Loucy (cell line): ENCODE measurements around the gene GADL1.

Source experiments
- H2AFZ ChIP-seq: fragments of 200-600 bp; sonication (generic); 2 replicates; pipeline ENCODE4 v1.6.0; 2016; ENCODE audit warnings: antibody characterized with exemption, mild to moderate bottlenecking, low read length, moderate library complexity
- H3F3A ChIP-seq: fragments of 200-600 bp; 2 replicates; pipeline ENCODE4 v1.6.0; 2016; ENCODE audit warnings: antibody characterized with exemption, low read depth, mild to moderate bottlenecking
- H3K27me3 ChIP-seq: fragments of 200-600 bp; sonication (generic); 2 replicates; pipeline ENCODE4 v1.6.1; 2014; ENCODE audit warnings: low read length, mild to moderate bottlenecking; ENCODE audit not compliant: insufficient read depth, poor library complexity, severe bottlenecking
- H3K36me3 ChIP-seq: fragments of 200-600 bp; sonication (generic); 2 replicates; pipeline ENCODE4 v1.6.1; 2016; ENCODE audit warnings: low read length; ENCODE audit not compliant: insufficient read depth
- H3K4me1 ChIP-seq: fragments of 200-600 bp; sonication (generic); 2 replicates; pipeline ENCODE4 v1.5.1; 2014; ENCODE audit warnings: low read length, mild to moderate bottlenecking; ENCODE audit not compliant: insufficient read depth, poor library complexity, severe bottlenecking
- H3K4me2 ChIP-seq: fragments of 200-600 bp; sonication (generic); 2 replicates; pipeline ENCODE4 v1.6.0; 2014; ENCODE audit warnings: antibody characterized with exemption, low read length, low read depth, mild to moderate bottlenecking; ENCODE audit not compliant: poor library complexity, severe bottlenecking
- H3K4me3 ChIP-seq: fragments of 200-600 bp; sonication (generic); 2 replicates; pipeline ENCODE4 v1.5.1; 2014; ENCODE audit warnings: low read length, mild to moderate bottlenecking, mixed read lengths; ENCODE audit not compliant: poor library complexity, severe bottlenecking
- H3K79me2 ChIP-seq: fragments of 200-600 bp; sonication (generic); 2 replicates; pipeline ENCODE4 v1.6.1; 2014; ENCODE audit warnings: low read length; ENCODE audit not compliant: insufficient read depth
- H3K9ac ChIP-seq: fragments of 200-600 bp; sonication (generic); 2 replicates; pipeline ENCODE4 v1.6.0; 2014; ENCODE audit warnings: mild to moderate bottlenecking, low read depth, low read length, moderate library complexity; ENCODE audit not compliant: poor library complexity, severe bottlenecking
- H3K9me2 ChIP-seq: fragments of 200-600 bp; sonication (generic); replicated peaks from 2 replicates; pipeline ENCODE4 v1.6.1; 2016; ENCODE audit warnings: low read depth, low read length, mixed read lengths
- H3K9me3 ChIP-seq: fragments of 200-600 bp; sonication (generic); 2 replicates; pipeline ENCODE4 v1.6.1; 2014; ENCODE audit warnings: mild to moderate bottlenecking, antibody characterized with exemption, low read length, low read depth; ENCODE audit not compliant: insufficient read depth
- H4K20me1 ChIP-seq: fragments of 200-600 bp; sonication (generic); 2 replicates; pipeline ENCODE4 v1.6.0; 2014; ENCODE audit warnings: antibody characterized with exemption, low read length, mild to moderate bottlenecking; ENCODE audit not compliant: insufficient read depth, poor library complexity, severe bottlenecking
- CTCF ChIP-seq: fragments of 200-600 bp; sonication (generic); conservative IDR thresholded peaks from 2 replicates; pipeline ENCODE4 v1.5.1; 2014; ENCODE audit warnings: mild to moderate bottlenecking, antibody characterized with exemption, low read length
- EZH2phosphoT487 ChIP-seq: fragments of 200-600 bp; IDR thresholded peaks from 2 replicates; pipeline ENCODE4 v1.6.1; 2018; ENCODE audit warnings: antibody characterized with exemption, mild to moderate bottlenecking, moderate library complexity, borderline replicate concordance

GADL1 gene

GRCh38 chr3:30871720-30872119, 22.7 kb downstream of the GADL1 start:
- Histone ChIP-seq H3K36me3 (no peaks in the 10 kb centered on the region), H3K4me2 (no peak overlapping the region), H3K27me3 (no peaks in the 10 kb centered on the region), H3K79me2 (no peaks in the 10 kb centered on the region), H2AFZ (no peak overlapping the region), H3K9me2 (no peaks in the 10 kb centered on the region), H4K20me1 (no peaks in the 10 kb centered on the region), H3F3A (no peaks in the 10 kb centered on the region), H3K4me3 (no peak overlapping the region), H3K9ac (no peak overlapping the region), H3K9me3 (no peaks in the 10 kb centered on the region), H3K4me1 (no peaks in the 10 kb centered on the region)
- TF ChIP-seq EZH2phosphoT487 = no peak
- no peak for TF ChIP-seq CTCF

- Histone ChIP-seq H3K9ac (no peak overlapping the region), H3K27me3 (no peaks in the 10 kb centered on the region), H3K79me2 (no peaks in the 10 kb centered on the region), H3K4me2 (no peak overlapping the region), H3K4me1 (no peaks in the 10 kb centered on the region), H3K9me3 (no peaks in the 10 kb centered on the region), H4K20me1 (no peaks in the 10 kb centered on the region), H3F3A (no peaks in the 10 kb centered on the region), H2AFZ (no peak overlapping the region), H3K4me3 (no peak overlapping the region), H3K36me3 (no peaks in the 10 kb centered on the region), H3K9me2 (no peaks in the 10 kb centered on the region)
- no peak for TF ChIP-seq EZH2phosphoT487
- no peak for TF ChIP-seq CTCF
These were observed 29.6 kb downstream of the GADL1 start for GRCh38 chr3:30864836-30865235.

- no peak overlapping the region for H2AFZ ChIP-seq
- H3K4me3 ChIP-seq = no peak overlapping the region
- no peaks in the 10 kb centered on the region for H3K79me2 ChIP-seq
- H3K36me3 ChIP-seq = no peaks in the 10 kb centered on the region
- no peaks in the 10 kb centered on the region for H4K20me1 ChIP-seq
- H3K27me3 ChIP-seq = no peaks in the 10 kb centered on the region
- TF ChIP-seq EZH2phosphoT487 (no peak), CTCF (no peak)
- no peak overlapping the region for H3K4me2 ChIP-seq
- no peaks in the 10 kb centered on the region for H3K9me3 ChIP-seq
- H3K9ac ChIP-seq = no peak overlapping the region
- H3K9me2 ChIP-seq = no peaks in the 10 kb centered on the region
- no peaks in the 10 kb centered on the region for H3K4me1 ChIP-seq
- H3F3A ChIP-seq = no peaks in the 10 kb centered on the region
These were observed 30.3 kb downstream of the GADL1 start for GRCh38 chr3:30864132-30864531.
